PC-3 (cell line): ENCODE data around the gene GEMIN5. TPM values are rescaled to one million over a fixed set of nuclear protein-coding genes. Genes with fewer than 3 reads are reported as not detected.
A peak's percentile ranks its signal among the peaks of the same experiment; 100 is the strongest.

Experiments used
- ATAC-seq: fragments of 200-7000 bp; cut with Tn5 transposase; 2 replicates; pipeline ENCODE4 v1.9.1; 2020; ENCODE audit warnings: mild to moderate bottlenecking, moderate library complexity
- BruUV-seq: library from RNA; stranded (reverse); fragments of 400-500 nt; replicated peaks from 2 replicates; lab custom pipeline; 2021; lab: Mats Ljungman, UMichigan
- CTCF ChIA-PET: fragments of 300-600 bp; sonication (Branson Sonifier 250); formaldehyde crosslinking; loops from one replicate; lab custom pipeline; 2022; ENCODE audit warnings: antibody characterized with exemption; lab: Charles Lee
- POLR2A ChIA-PET: fragments of 300-600 bp; sonication (Branson Sonifier 250); formaldehyde crosslinking; loops from one replicate; lab custom pipeline; 2022; ENCODE audit warnings: antibody characterized with exemption; ENCODE audit not compliant: unreplicated experiment; lab: Charles Lee
- DNase-seq: peaks from one replicate; pipeline ENCODE4 v3.0.0-alpha.2; 2015
- H2AFZ ChIP-seq: fragments of 300-600 bp; sonication (generic); 2 replicates; pipeline ENCODE4 v1.6.0; 2016; ENCODE audit warnings: antibody characterized with exemption, low read length
- H3F3A ChIP-seq: fragments of 300-600 bp; sonication (generic); one replicate; pipeline ENCODE4 v1.6.0; 2017; ENCODE audit warnings: antibody characterized with exemption, low read length, control low read depth, mild to moderate bottlenecking; ENCODE audit not compliant: unreplicated experiment
- H3K27ac ChIP-seq: fragments of 300-600 bp; sonication (generic); 2 replicates; pipeline ENCODE4 v1.5.1; 2016; ENCODE audit warnings: mild to moderate bottlenecking, low read length
- H3K27me3 ChIP-seq: fragments of 300-600 bp; sonication (generic); 2 replicates; pipeline ENCODE4 v1.6.1; 2016; ENCODE audit warnings: low read length, mixed read lengths
- H3K36me3 ChIP-seq: fragments of 300-600 bp; sonication (generic); 2 replicates; pipeline ENCODE4 v1.6.1; 2016; ENCODE audit warnings: low read depth, mixed run types, low read length, mixed read lengths
- H3K4me1 ChIP-seq: fragments of 300-600 bp; sonication (generic); 2 replicates; pipeline ENCODE4 v1.5.1; 2016; ENCODE audit warnings: low read length; ENCODE audit not compliant: insufficient read depth
- H3K4me2 ChIP-seq: fragments of 300-600 bp; sonication (generic); 2 replicates; pipeline ENCODE4 v1.6.0; 2016; ENCODE audit warnings: low read length
- H3K4me3 ChIP-seq: fragments of 300-600 bp; sonication (generic); 2 replicates; pipeline ENCODE4 v1.5.1; 2016; ENCODE audit warnings: mild to moderate bottlenecking, low read length, mixed read lengths
- H3K79me2 ChIP-seq: fragments of 300-600 bp; sonication (generic); 2 replicates; pipeline ENCODE4 v1.6.1; 2017; ENCODE audit warnings: low read length, mixed read lengths
- H3K9ac ChIP-seq: fragments of 300-600 bp; sonication (generic); 2 replicates; pipeline ENCODE4 v1.6.0; 2016; ENCODE audit warnings: mild to moderate bottlenecking, low read length
- H3K9me2 ChIP-seq: fragments of 300-600 bp; sonication (generic); replicated peaks from 2 replicates; pipeline ENCODE4 v1.6.1; 2016; ENCODE audit warnings: mixed run types, low read length, mixed read lengths
- H3K9me3 ChIP-seq: fragments of 300-600 bp; sonication (generic); 2 replicates; pipeline ENCODE4 v1.6.1; 2016; ENCODE audit warnings: low read length, mixed read lengths
- H4K20me1 ChIP-seq: fragments of 300-600 bp; sonication (generic); 2 replicates; pipeline ENCODE4 v1.6.1; 2016; ENCODE audit warnings: low read length, mixed read lengths
- CTCF ChIP-seq: fragments of 300-600 bp; sonication (generic); conservative IDR thresholded peaks from 2 replicates; pipeline ENCODE4 v1.5.1; 2017; ENCODE audit warnings: antibody characterized with exemption, low read depth, mild to moderate bottlenecking, low read length
- EZH2 ChIP-seq: fragments of 300-600 bp; sonication (generic); IDR thresholded peaks from one replicate; pipeline ENCODE4 v1.6.1; 2017; ENCODE audit warnings: antibody characterized with exemption, mild to moderate bottlenecking, low read length; ENCODE audit not compliant: unreplicated experiment
- EZH2phosphoT487 ChIP-seq: fragments of 300-600 bp; sonication (generic); IDR thresholded peaks from 2 replicates; pipeline ENCODE4 v1.6.1; 2018; ENCODE audit warnings: mild to moderate bottlenecking, antibody characterized with exemption, low read length, borderline replicate concordance
- intact Hi-C: fragments of 100-400 bp; cut with micrococcal nuclease; formaldehyde crosslinking; loops from 2 replicates; pipeline ENCODE4 v1.9.0; 2023
- total RNA-seq: library from RNA; depleted of rRNA; stranded (reverse); fragments of >200 nt; gene quantifications from 2 replicates; pipeline ENCODE4 v1.2.3, GENCODE V29; 2014

Gene GEMIN5
- total RNA-seq, 1 experiment from 2014 or later: 19.8 TPM

DNA sequence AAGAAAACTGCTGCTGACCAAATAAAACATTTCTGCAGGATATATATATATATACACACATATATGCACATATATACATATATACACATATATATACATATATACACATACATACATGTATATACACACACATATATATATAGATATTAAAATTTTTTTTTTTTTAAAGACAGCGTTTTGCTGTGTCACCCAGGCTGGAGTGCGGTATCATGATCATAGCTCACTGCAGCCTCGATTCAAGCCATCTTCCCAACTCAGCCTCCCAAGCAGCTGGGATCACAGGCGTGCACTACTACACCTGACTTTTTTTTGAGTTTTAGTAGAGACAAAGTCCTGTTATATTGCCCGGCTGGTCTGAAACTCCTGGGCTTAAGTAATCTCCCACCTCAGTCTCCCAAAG is 5.5 kb upstream of the GEMIN5 start:
- no peak overlapping the region for H3K27ac ChIP-seq
- no peaks in the 10 kb centered on the region for H3K27me3 ChIP-seq
- no peak overlapping the region for H3K4me2 ChIP-seq
- ChIA-PET POLR2A (no interaction called here), CTCF (no interaction called here)
- H3K9ac ChIP-seq: no peak overlapping the region
- peaks cover 61% of the 10 kb centered on the region for H3K79me2 ChIP-seq
- no peaks in the 10 kb centered on the region for H3F3A ChIP-seq
- no peaks in the 10 kb centered on the region for H3K9me3 ChIP-seq
- no peaks in the 10 kb centered on the region for H3K9me2 ChIP-seq
- peaks cover 9% of the 10 kb centered on the region for H3K4me1 ChIP-seq
- intact Hi-C loops: loop anchor here (5.0 to 10.0 kb wide), 3 partner anchors 86 to 299 kb away; partner anchors contain the start of genes CNOT8 and LARP1
- ATAC-seq (no peak), DNase-seq (no peak)
- H4K20me1 ChIP-seq: no peaks in the 10 kb centered on the region
- BruUV-seq: no TSS peak
- no peaks in the 10 kb centered on the region; the same call in 1 of the 2 replicates for H3K36me3 ChIP-seq
- H2AFZ ChIP-seq: no peak overlapping the region
- TF ChIP-seq EZH2phosphoT487: no peak
- no peak for TF ChIP-seq CTCF
- TF ChIP-seq EZH2: no peak
- H3K4me3 ChIP-seq: no peak overlapping the region

DNA sequence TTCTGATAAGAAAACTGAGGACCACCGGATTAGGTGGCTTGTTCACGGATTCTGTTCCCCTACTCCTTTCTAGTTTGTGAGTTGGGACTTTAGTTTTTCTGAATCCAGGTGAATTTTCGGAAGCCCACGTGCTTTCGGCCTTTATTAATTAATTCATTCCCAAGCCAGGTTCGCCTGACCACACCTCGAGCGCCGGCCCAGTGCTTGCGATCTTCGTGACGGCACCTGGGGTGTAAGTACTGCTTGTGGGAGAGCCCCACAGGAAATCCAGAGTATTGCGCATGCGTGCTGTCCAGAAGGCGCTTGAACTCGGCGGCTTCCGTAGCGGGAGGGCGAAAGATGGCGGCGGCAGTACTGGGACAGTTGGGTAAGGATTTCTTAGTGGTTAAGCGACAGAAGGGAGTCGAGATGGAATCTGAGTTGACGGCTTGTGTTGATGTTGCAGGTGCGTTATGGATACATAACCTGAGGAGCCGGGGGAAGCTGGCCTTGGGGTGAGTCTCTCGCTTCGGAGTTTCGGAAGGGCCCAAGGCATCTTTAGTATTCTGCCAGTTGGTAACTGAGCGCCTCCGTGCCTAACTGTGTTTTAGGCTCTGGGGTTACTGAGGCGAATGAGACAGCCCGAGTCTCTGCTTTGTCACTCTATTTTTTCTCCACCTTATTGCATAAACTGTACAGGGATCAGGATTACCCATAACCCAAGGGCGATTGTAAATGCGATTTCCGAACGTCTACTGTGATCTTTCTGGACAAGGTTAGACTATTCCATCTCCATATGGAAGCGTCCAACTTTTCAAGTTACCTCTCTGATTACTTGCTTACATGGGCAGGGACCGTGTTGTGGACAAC is 3.0 kb upstream of the GEMIN5 start, which contains the start of gene MRPL22:
MRPL22 (plus strand) TSS at position 302 of the 849 bp plus-strand sequence; CDS start at position 340, 38 bp downstream.
- CTCF ChIA-PET: no interaction called here
- H4K20me1 ChIP-seq: no peaks in the 10 kb centered on the region
- TSS peak; percentile 81 for BruUV-seq
- H3K27me3 ChIP-seq: no peaks in the 10 kb centered on the region
- peak within 1 kb of the TSS; percentile 86 for H3K9ac ChIP-seq
- H3K27ac ChIP-seq: 0 out of 2 replicates have a peak within 1 kb of the TSS, but pooled peaks have one; percentile 21
- POLR2A ChIA-PET: no interaction called here
- no peaks in the 10 kb centered on the region for H3K9me2 ChIP-seq
- H3K4me1 ChIP-seq: peaks cover 18% of the 10 kb centered on the region
- ATAC-seq (peak; percentile 48), DNase-seq (peak; percentile 89)
- no peaks in the 10 kb centered on the region for H3K36me3 ChIP-seq
- peak within 1 kb of the TSS; percentile 88 for H3K4me2 ChIP-seq
- H3K79me2 ChIP-seq: peaks cover 56% of the 10 kb centered on the region
- peak within 1 kb of the TSS; percentile 95 for H2AFZ ChIP-seq
- TF ChIP-seq EZH2phosphoT487 (no peak), CTCF (no peak), EZH2 (no peak)
- no peaks in the 10 kb centered on the region for H3K9me3 ChIP-seq
- intact Hi-C loops: loop anchor here (5.0 to 10.0 kb wide), 3 partner anchors 84 to 296 kb away; partner anchors contain the start of genes CNOT8 and LARP1
- H3F3A ChIP-seq: no peaks in the 10 kb centered on the region
- peak within 1 kb of the TSS; percentile 87 for H3K4me3 ChIP-seq
